Fibroblast of skin of right biceps (primary cell): ENCODE data around the gene GPC4.
"Not testable (repeated sequence)": the region's sequence is repeated elsewhere in the genome, so short reads cannot be mapped to it uniquely, and the experiment has no call there.

ENCODE experiments used
- DNase-seq: peaks from one replicate; pipeline ENCODE4 v3.0.0-alpha.2; 2013

GPC4 gene

DNA sequence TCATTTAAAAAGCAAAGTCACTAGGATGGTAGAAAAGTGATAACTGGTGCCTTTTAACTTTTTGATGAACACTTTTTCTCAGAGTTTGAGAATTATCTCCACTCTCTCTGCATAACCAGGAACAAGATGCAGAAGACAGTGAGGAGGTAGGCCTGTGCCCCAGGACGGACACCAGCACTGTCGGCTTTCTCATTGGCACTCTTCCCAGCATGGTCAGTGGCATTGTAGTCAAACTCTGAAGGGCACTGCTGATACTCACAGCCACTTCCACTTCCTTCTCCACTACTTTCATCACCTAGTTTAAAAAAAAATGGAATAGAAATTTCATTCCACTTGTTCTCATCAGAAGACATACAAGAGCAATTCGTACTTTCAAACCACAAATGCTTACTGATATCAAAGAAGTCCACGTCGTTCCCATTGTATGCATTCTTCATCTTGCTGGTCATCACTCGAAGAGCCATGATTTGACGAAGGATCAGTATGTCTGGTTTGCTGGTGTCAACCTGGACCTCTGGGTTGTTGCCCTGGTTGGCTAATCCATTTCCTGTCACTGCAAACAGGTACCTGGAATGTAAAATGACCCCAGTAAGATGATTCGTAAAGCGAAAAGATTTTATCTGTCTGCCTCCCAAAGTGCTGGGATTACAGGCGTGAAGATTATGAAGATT, 112.4 kb downstream of the GPC4 start:
- peak; percentile 26 for DNase-seq

DNA sequence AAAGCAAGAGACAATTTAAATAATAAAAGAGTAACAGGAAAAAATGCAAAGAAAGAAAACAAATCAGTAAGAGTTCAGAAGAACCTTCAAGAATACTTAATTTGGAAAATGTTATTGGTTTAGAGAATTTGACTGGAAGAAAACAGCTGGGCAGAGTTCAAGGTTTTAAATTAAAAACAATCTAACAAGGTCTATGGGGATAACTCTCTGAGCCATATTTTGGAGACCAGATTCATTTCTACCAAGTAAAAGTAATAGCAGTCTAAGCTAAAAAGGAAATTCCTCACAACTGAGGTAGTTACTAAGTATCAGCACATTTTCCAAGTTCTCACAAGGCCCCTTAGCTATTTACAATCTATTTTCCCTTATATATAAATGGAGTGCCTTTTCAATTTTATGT, 114.7 kb downstream of the GPC4 start:
- no peak for DNase-seq

DNA sequence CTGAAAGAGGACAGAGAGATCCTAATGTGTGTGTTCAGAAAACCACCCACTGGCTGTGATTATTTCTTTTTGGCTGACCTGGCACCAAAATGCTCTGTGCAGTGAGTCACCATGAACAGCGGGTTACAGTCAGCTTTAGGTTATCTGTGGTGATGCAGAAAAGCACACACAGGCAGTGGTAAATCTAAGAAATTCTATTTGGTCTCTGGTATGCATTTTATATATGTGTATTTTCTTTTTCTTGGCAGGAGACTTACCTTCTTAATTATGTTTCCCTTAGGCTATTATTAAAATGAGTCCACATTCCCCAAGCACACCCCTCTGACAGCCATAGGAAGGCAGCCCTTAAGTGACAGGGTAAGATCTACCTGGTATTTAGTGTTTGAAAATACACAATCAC, 118.0 kb downstream of the GPC4 start:
- DNase-seq, result peak; percentile 90

DNA sequence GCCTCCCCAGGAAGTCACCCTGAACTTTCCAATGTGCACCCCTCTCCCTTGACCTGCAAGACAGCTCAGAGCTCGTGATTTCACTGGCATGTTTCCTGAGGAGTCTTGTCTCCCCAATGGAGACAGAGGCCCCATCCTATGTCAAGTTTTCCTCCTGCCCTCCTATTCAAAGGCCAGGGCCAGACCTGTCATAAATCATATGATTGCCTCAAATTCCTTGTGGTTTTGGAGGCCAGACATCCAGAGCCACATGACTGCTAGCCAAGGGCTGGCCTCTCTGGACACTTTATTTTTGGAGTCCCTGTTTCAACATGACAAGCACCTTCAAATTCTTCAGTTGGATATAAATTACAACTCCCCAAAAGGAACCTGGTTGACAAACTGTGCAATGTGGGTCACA, 121.2 kb downstream of the GPC4 start:
- DNase-seq, result peak; percentile 45

DNA sequence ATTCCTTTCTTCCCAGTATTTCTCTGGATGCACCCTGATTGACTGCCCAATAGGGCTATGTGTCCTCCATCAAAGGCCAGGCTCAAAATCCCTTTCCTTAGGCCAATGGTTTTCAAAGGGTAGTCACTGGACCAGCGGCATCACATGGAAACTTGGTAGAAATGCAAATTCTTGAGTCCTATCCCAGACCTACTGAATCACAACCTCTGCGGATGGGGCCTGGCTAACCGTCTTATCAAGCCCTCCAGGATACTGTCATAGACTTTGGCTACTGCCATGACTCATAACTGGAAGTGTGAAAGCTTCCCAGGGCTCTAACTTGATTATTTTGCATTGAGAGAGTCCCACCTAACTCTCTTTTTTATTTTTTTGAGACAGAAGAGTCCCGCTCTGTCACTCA, 125.2 kb downstream of the GPC4 start:
- peak; percentile 53 for DNase-seq

DNA sequence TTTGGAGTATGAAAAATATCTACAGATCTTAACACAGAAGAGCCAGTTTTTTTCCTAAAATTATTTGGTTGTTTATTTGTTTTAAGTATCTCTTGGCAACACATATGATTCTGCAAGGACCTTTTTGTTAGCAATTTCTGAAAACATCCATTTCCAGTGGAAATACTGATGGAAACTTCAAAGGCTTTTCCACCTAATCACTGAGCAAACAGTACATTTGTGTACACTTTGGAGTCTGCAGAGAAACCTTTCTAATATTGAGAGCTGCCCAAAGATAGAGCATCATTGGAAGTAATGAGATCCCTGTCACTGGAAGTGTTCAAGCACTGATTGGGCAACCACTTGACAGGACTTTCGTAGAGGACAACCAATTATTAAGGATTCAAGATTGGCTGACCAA, 127.4 kb downstream of the GPC4 start:
- no peak for DNase-seq

DNA sequence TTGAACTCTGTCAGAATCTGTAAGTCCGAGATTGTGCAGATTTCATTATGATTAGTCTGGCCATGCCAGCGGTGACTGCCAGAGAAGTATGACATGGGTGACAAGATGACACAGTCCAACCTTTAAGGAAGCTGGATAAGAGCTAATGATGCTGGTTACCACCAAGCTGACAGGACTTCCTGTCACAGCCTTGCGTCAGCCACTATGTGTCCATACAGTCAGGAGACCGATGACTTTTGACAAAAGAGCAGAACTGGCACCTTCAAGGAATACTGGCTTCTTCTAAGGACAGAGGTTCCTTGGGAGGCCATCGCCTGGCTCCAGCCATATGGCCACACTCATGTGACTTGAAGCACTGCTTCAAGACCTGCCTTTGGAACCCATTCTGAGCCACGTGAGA, 129.9 kb downstream of the GPC4 start:
- DNase-seq, result no peak

DNA sequence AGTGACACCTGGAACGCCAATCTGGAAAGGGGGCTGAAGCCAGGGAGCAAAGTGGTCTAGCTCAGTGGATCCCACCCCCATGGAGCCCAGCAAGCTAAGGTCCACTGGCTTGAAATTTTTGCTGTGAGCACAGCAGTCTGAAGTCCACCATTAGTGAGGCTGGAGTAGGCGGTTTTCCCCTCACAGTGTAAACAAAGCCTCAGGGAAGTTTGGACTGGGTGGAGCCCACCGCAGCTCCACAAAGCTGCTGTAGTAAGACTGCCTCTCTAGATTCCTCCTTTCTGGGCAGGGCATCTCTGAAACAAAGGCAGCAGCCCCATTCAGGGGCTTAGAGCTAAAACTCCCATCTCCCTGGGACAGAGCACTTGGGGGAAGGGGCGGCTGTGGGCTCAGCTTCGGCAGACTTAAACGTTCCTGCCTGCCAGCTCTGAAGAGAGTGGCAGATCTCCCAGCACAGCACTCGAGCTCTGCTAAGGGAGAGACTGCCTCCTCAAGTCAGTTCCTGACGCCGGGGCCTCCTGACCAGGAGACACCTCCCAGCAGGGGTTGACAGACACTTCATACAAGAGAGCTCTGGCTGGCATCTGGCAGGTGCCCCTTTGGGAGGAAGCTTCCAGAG, 136.1 kb downstream of the GPC4 start:
- DNase-seq, result not testable (repeated sequence)

DNA sequence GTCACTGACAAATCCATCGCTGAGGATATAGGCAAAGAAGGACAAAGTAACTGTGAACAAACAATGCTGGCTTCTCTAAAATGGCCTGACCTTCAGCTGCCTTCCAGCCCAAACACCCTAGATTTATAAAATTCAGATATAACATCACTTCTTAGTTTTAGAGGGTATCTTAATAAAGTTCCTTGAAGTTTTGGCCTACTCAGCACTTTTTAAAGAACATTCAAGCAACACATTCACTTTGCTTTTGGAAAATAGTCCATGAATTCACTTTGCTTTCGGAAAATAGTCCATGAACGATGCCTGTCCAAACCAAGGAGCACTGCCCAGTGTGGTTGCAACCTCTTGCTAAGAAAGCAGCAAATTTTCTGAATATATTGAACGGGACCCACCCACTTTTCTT, 142.1 kb downstream of the GPC4 start:
- DNase-seq, result no peak

DNA sequence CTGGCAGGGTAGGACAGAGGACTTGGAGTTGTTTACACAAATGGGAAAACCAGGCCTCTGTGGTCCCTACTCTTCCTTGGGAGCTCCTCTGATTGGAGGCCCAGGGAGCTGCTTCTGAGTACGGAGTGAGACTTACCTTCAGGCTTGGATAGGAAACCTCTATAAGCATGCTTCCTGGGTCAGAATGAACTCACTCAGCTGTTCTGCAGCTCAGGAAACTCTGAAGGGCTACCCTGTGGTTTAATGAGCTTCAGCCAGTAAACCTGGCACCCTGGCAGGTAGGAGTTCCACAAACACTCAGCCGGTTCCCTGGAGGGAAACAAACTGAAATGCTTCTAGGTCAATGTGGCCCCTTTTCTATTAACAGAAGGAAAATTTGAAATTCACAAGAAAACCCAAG, 146.1 kb downstream of the GPC4 start:
- DNase-seq, result no peak

DNA sequence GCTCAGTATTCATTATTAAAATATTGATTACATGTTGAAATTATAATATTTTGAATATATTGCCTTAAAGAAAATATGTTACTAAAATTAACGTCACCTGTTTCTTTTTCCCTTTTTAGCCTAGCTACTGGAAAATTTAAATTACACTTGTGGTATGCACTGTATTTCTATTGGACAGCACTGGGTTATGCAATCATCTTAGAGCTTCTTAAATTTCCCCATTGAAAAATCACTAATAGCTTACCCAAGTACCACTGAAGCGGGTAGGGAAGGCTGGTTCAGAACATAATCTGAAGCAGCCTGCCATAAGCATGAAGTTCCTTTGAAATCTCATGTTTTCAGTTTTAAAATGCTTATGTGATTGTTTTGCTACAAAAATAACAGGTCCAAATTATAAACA, 147.7 kb downstream of the GPC4 start:
- DNase-seq, result no peak

DNA sequence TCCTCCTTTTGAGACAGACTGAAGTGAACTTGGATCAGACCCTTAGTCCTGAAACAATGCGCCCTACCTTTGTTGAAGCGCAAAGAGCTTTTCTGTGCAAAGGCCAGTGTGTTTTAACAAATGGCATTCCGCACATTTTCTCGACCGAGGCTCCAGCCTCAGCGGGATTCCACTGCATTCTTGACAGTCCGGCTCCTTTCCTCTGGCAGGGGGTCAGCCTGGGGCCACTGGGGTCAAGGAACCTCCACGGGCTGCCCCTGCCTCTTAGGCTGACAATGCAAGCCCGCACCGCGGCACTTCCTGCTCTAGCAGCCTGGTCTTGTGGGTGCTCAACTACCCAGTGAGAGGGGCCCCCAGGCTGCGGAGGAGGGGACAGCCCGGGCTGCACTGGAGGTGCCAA, 150.0 kb downstream of the GPC4 start:
- peak; percentile 38 for DNase-seq

DNA sequence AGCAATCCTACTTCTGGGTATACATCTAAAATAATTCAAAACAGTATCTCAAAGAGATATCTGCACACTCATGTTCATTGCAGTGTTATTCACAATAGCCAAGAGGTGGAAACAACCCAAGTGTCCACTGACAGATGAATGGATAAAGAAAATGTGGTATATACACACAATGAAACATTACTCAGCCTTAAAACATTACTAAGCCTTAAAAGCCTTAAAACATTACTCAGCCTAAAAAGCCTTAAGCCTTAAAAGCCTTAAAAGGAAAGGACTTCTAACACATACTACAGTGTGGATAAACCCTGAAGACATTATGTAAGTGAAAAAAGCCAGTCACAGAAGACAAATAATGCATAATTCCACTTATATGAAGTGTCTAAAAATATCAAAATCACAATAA, 156.8 kb downstream of the GPC4 start:
- peak; percentile 80 for DNase-seq

DNA sequence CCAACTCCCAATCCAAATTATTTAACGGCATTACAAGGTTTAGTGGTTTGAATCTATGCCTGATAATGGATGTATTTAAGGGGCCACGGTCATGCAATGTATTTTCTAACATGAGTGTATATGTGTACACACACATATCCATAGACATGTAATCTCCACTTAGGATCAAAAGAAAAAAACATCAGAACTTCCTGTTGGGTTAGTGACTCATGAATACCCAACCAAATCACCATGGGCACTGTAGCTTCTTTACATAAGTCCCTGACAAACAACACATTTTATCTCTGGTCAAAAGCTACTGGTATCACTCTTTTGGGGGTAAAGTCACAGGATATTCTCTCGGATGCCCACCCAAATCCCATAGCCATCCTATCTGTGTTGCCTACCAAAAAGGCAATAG, 160.6 kb downstream of the GPC4 start:
- peak; percentile 53 for DNase-seq

DNA sequence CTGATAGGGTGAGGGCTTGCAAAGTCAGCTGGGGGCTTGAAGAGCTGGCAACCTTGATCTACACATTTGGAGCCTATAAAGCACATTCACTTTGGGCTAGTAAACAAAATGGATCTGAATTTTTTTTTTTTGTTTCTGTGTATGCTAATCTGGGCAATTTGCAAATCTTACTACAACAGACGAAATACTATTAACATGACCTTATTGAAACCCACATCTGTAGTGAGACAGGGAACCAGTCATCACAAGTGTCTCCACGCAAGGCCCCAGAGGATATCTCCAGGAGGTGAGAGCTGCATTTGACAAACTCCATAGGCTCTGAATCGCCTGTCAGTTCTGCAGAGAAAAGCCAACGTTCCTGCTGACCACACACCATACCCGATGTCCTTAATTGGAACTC, 164.1 kb downstream of the GPC4 start:
- DNase-seq, result no peak

DNA sequence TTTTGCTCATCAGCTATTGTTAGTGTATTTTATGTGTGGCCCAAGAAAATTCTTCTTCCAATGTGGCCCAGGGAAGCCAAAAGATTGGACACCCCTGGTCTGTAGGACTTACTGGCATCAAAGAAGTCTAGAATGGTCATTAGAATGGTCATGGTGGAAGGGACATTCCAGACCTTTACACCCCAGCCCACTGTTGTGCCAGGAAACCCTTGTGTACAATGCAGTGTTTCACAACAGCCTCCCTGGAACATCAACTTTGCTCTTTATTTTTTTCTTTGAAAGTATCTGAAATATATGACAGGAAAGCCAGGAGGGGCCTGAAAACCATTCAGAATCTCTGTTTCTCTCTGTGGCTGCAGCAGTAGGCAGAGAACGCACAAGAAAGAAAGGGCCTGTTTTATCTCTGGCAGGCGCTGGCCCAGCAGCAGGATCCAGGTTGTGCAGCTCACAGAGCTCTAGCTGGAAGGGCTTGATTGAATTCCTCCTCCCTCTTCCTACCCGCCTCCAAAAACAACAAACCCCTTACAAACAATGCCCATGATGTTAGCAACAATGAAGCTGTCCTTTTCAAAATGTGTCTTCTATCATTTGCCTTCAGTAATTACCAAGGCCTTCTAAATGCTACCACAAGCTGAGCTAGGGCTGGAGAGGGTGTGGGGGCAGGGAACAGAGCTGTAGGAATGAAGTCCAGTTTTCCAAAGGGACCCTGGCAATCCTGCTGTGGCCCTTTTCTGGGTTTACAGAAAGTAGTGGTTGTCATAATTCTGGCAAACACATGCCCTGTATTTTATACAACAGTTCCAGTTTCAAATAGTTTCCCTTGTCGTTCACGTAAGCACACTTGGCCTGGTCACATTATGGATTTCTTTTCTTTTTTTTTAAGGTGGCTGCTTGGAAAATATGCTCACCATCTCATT, 164.8 kb downstream of the GPC4 start:
- DNase-seq, result no peak
